PC-9 (cell line): ENCODE results near the gene CHMP1B. TPM values are rescaled to one million over a fixed set of nuclear protein-coding genes. Genes with fewer than 3 reads are reported as not detected.

ENCODE experiments used
- BruUV-seq: library from RNA; stranded (reverse); fragments of 400-500 nt; replicated peaks from 2 replicates; lab custom pipeline; 2021; lab: Mats Ljungman, UMichigan
- CTCF ChIA-PET: fragments of 300-600 bp; sonication (Branson Sonifier 250); formaldehyde crosslinking; loops from one replicate; lab custom pipeline; 2022; ENCODE audit warnings: antibody characterized with exemption; lab: Charles Lee
- POLR2A ChIA-PET: fragments of 300-600 bp; sonication (Branson Sonifier 250); formaldehyde crosslinking; loops from one replicate; lab custom pipeline; 2022; ENCODE audit warnings: antibody characterized with exemption; ENCODE audit not compliant: unreplicated experiment; lab: Charles Lee
- DNase-seq, 2 experiments: peaks; one replicate each; pipeline versions ENCODE4 v3.0.0 to v3.0.0-alpha.2; 2015 to 2022; ENCODE audit warnings: mixed read lengths in 1 of 2
- H2AFZ ChIP-seq: fragments of 200-600 bp; sonication (generic); 2 replicates; pipeline ENCODE4 v1.8.1; 2017; ENCODE audit warnings: antibody characterized with exemption
- H3F3A ChIP-seq: fragments of 200-600 bp; sonication (generic); 2 replicates; pipeline ENCODE4 v1.8.1; 2017; ENCODE audit warnings: antibody characterized with exemption, mild to moderate bottlenecking, low read depth; ENCODE audit not compliant: insufficient read depth
- H3K27ac ChIP-seq: fragments of 200-600 bp; sonication (generic); 2 replicates; pipeline ENCODE4 v1.6.1; 2016; ENCODE audit warnings: mixed run types
- H3K27me3 ChIP-seq: fragments of 200-600 bp; sonication (generic); 2 replicates; pipeline ENCODE4 v1.6.1; 2016; ENCODE audit warnings: low read depth, mixed run types; ENCODE audit not compliant: insufficient read depth
- H3K36me3 ChIP-seq: fragments of 200-600 bp; sonication (generic); 2 replicates; pipeline ENCODE4 v1.6.1; 2016; ENCODE audit warnings: low read depth, mixed run types
- H3K4me1 ChIP-seq: fragments of 200-600 bp; sonication (generic); replicated peaks from 2 replicates; pipeline ENCODE4 v1.6.1; 2016; ENCODE audit warnings: mixed run types; ENCODE audit not compliant: insufficient read depth
- H3K4me2 ChIP-seq: fragments of 200-600 bp; sonication (generic); 2 replicates; pipeline ENCODE4 v1.6.1; 2017; ENCODE audit warnings: mixed run types
- H3K4me3 ChIP-seq: fragments of 200-600 bp; sonication (generic); 2 replicates; pipeline ENCODE4 v1.6.1; 2016; ENCODE audit warnings: mixed run types
- H3K79me2 ChIP-seq: fragments of 200-600 bp; sonication (generic); 2 replicates; pipeline ENCODE4 v1.6.1; 2017; ENCODE audit warnings: low read depth, mixed run types
- H3K9me2 ChIP-seq: fragments of 200-600 bp; sonication (generic); 2 replicates; pipeline ENCODE4 v1.8.1; 2017; ENCODE audit warnings: mild to moderate bottlenecking; ENCODE audit not compliant: insufficient read depth
- H3K9me3 ChIP-seq: fragments of 200-600 bp; sonication (generic); 2 replicates; pipeline ENCODE4 v1.8.1; 2016; ENCODE audit warnings: low read depth; ENCODE audit not compliant: insufficient read depth
- H4K20me1 ChIP-seq: fragments of 200-600 bp; sonication (generic); 2 replicates; pipeline ENCODE4 v1.8.1; 2017; ENCODE audit not compliant: insufficient read depth
- EZH2 ChIP-seq: fragments of 200-600 bp; sonication (generic); IDR thresholded peaks from 2 replicates; pipeline ENCODE4 v1.8.0; 2017; ENCODE audit warnings: antibody characterized with exemption, low read depth
- intact Hi-C: fragments of 100-400 bp; cut with micrococcal nuclease; formaldehyde crosslinking; loops from one replicate; pipeline ENCODE4 v1.10.0; 2022; ENCODE audit not compliant: unreplicated experiment
- total RNA-seq: library from RNA; stranded (reverse); gene quantifications from 2 replicates; pipeline ENCODE4 v1.2.3, GENCODE V29; 2021
- TF ChIP-seq, protein P1 (sequence below): fragments of 200-600 bp; sonication (generic); conservative IDR thresholded peaks from 2 replicates; pipeline ENCODE4 v1.6.1; 2017; ENCODE audit warnings: mixed run types, antibody characterized with exemption, mild to moderate bottlenecking, moderate library complexity

The CHMP1B gene
- total RNA-seq, 1 experiment from 2014 or later, result 68.0 TPM

DNA sequence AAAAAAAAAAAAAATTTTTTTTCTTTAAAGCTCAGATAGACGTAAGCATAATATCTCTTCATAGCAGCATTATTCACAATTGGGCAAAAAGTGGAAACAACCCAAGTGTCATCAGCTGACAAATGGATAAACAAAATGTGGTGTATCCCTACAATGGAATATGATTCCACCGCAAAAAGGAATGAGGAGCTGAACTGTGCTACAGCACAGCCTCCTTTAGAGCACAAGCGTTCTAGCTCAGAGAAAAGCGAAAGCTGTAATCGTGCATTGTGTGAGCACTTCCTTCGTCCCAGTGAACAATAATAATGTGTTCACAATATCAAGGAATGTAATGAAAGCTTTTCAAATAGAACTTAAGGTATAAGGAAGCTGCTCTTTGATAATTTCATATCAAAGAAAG lies 11.7 kb upstream of the CHMP1B start:
- no peaks in the 10 kb centered on the region for H3F3A ChIP-seq
- H3K36me3 ChIP-seq, result no peaks in the 10 kb centered on the region
- no peaks in the 10 kb centered on the region for H3K27me3 ChIP-seq
- no peak for TF ChIP-seq EZH2
- TF ChIP-seq, protein P1, sequence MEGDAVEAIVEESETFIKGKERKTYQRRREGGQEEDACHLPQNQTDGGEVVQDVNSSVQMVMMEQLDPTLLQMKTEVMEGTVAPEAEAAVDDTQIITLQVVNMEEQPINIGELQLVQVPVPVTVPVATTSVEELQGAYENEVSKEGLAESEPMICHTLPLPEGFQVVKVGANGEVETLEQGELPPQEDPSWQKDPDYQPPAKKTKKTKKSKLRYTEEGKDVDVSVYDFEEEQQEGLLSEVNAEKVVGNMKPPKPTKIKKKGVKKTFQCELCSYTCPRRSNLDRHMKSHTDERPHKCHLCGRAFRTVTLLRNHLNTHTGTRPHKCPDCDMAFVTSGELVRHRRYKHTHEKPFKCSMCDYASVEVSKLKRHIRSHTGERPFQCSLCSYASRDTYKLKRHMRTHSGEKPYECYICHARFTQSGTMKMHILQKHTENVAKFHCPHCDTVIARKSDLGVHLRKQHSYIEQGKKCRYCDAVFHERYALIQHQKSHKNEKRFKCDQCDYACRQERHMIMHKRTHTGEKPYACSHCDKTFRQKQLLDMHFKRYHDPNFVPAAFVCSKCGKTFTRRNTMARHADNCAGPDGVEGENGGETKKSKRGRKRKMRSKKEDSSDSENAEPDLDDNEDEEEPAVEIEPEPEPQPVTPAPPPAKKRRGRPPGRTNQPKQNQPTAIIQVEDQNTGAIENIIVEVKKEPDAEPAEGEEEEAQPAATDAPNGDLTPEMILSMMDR, result no peak
- no peak overlapping the region for H2AFZ ChIP-seq
- ChIA-PET POLR2A (interaction anchor here (0.7 kb wide), 1 partner anchor 9 kb away, joined by 3 read pairs; no protein-coding TSS in a partner anchor), CTCF (interaction anchor here (0.6 kb wide), 2 partner anchors 27 to 59 kb away, joined by 3 to 5 read pairs; no protein-coding TSS in a partner anchor)
- no peaks in the 10 kb centered on the region for H3K9me2 ChIP-seq
- H3K4me2 ChIP-seq, result no peak overlapping the region
- no peaks in the 10 kb centered on the region for H4K20me1 ChIP-seq
- H3K27ac ChIP-seq, result no peak overlapping the region
- no TSS peak for BruUV-seq
- H3K4me3 ChIP-seq, result no peak overlapping the region
- no peaks in the 10 kb centered on the region for H3K79me2 ChIP-seq
- no peaks in the 10 kb centered on the region for H3K4me1 ChIP-seq
- no peak for DNase-seq
- H3K9me3 ChIP-seq, result no peaks in the 10 kb centered on the region
- intact Hi-C loops, result no loop called here

DNA sequence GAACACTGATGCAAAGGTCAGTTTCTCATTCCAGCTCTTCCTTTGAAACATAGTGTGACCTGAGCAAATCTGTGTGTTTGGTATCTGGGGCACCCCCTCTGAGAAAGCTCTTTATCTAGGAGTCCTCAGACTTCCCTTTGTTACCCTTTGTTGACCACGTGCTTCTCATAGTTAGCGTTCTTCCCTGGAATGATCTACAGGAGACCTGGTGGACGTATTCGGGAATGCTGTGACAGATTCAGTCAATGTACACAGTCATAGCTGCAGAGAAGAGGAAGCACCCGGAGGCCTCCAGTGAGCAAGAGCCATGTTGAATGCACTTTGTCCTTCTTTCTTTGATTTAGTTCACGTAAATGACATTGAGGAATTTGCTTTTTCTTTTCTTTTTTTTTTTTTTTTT lies 10.7 kb upstream of the CHMP1B start:
- H3K27me3 ChIP-seq, result no peaks in the 10 kb centered on the region
- no peak overlapping the region for H3K27ac ChIP-seq
- POLR2A ChIA-PET, result no interaction called here
- no peaks in the 10 kb centered on the region for H3K36me3 ChIP-seq
- TF ChIP-seq EZH2, result no peak
- TF ChIP-seq, protein P1, result no peak
- no peak overlapping the region for H3K4me2 ChIP-seq
- no peak overlapping the region for H2AFZ ChIP-seq
- BruUV-seq, result no TSS peak
- H3K9me3 ChIP-seq, result no peaks in the 10 kb centered on the region
- H4K20me1 ChIP-seq, result no peaks in the 10 kb centered on the region
- no peaks in the 10 kb centered on the region for H3K9me2 ChIP-seq
- intact Hi-C loops, result no loop called here
- H3K79me2 ChIP-seq, result no peaks in the 10 kb centered on the region
- H3K4me3 ChIP-seq, result no peak overlapping the region
- no peak for DNase-seq
- no peaks in the 10 kb centered on the region for H3K4me1 ChIP-seq
- CTCF ChIA-PET, result interaction anchor here (0.6 kb wide), 1 partner anchor 165 kb away, joined by 3 read pairs; no protein-coding TSS in a partner anchor
- no peaks in the 10 kb centered on the region for H3F3A ChIP-seq

DNA sequence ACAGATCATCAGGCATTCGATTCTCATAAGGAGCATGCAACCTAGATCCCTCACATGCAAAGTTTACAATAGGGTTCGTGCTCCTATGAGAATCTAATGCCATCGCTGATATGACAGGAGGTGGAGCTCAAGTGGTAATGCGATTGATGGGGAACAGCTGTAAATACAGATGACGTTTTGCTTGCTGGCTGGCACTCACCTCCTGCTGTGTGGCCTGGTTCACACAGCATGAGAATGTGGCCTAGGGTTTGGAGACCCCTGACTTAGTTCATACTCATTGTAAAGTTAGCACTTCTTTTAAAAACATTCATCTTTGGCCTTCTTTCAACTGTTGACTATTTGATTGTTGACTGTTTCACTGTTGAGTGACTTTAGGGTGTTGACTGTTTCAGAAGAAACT lies 8.7 kb upstream of the CHMP1B start:
- CTCF ChIA-PET, result no interaction called here
- POLR2A ChIA-PET, result no interaction called here
- Histone ChIP-seq H3K4me2 (no peak overlapping the region), H3K9me3 (no peaks in the 10 kb centered on the region), H3K36me3 (no peaks in the 10 kb centered on the region), H3K4me3 (no peak overlapping the region), H2AFZ (no peak overlapping the region), H4K20me1 (no peaks in the 10 kb centered on the region), H3K79me2 (no peaks in the 10 kb centered on the region), H3F3A (no peaks in the 10 kb centered on the region), H3K4me1 (no peaks in the 10 kb centered on the region), H3K27me3 (no peaks in the 10 kb centered on the region), H3K27ac (no peak overlapping the region), H3K9me2 (no peaks in the 10 kb centered on the region)
- BruUV-seq, result no TSS peak
- TF ChIP-seq EZH2, result no peak
- TF ChIP-seq, protein P1, result no peak
- no peak for DNase-seq
- intact Hi-C loops, result no loop called here
